ENCODE measurements around the gene NEK5. TPM values are rescaled to one million over a fixed set of nuclear protein-coding genes. Genes with fewer than 3 reads are reported as not detected.

The NEK5 gene
- total and polyA plus RNA-seq, 2 of the 8 experiments (the other 6 are each of a cell fraction or from before 2014, with no cell fraction given) = 0.12 to 0.35 TPM

- no peaks in the 10 kb centered on the region for H3K4me1 ChIP-seq (replicated peaks in 1 of 4; ENCODE audit: control insufficient read depth in 3 of 4, insufficient read depth in 4 of 4, low read length in 3 of 4)
- no peaks in the 10 kb centered on the region for H3K79me2 ChIP-seq (ENCODE audit: control insufficient read depth in 1 of 2, insufficient read depth in 2 of 2, low read length in 2 of 2)
- no peak overlapping the region for H3K56ac ChIP-seq (replicated peaks; ENCODE audit: insufficient read length, low read depth, low read length)
- no peak overlapping the region for H4K8ac ChIP-seq (ENCODE audit: extremely low read depth, insufficient read depth, low read length)
- no peak overlapping the region for H4K91ac ChIP-seq (replicated peaks; ENCODE audit: insufficient read length, low read length)
- H2AK5ac ChIP-seq (ENCODE audit: low read depth, low read length) = no peak overlapping the region
- no peak overlapping the region for H3K23ac ChIP-seq (ENCODE audit: insufficient read length)
- H4K5ac ChIP-seq (ENCODE audit: insufficient read length, low read depth, low read length) = no peak overlapping the region
- H3K27me3 ChIP-seq (replicated peaks in 1 of 4; ENCODE audit: control insufficient read depth in 3 of 4, extremely low read depth in 1 of 4, insufficient read depth in 3 of 4, low read length in 3 of 4) = no peaks in the 10 kb centered on the region
- H2BK5ac ChIP-seq (ENCODE audit: low read depth, low read length) = no peak overlapping the region
- H3K9ac ChIP-seq (replicated peaks in 1 of 4; ENCODE audit: extremely low read depth in 1 of 4, low read depth in 3 of 4, low read length in 3 of 4) = no peak overlapping the region
- no peaks in the 10 kb centered on the region; a peak in 1 of 8 replicates for H3K36me3 ChIP-seq (ENCODE audit: control insufficient read depth in 2 of 4, insufficient read depth in 4 of 4, low read length in 3 of 4)
- ChIA-PET POLR2A (ENCODE audit: partially characterized antibody) (interaction anchor here (0.6 kb wide), 1 partner anchor 1307 kb away, joined by 3 read pairs; no protein-coding TSS in a partner anchor), CTCF (ENCODE audit: partially characterized antibody) (interaction anchor here (0.9 to 1.3 kb wide), 3 partner anchors 13 to 35 kb away, joined by 3 read pairs; no protein-coding TSS in a partner anchor)
- H3K4me2 ChIP-seq (ENCODE audit: insufficient read depth in 1 of 2, low read depth in 2 of 2, low read length in 2 of 2) = no peak overlapping the region
- H3K4me3 ChIP-seq (ENCODE audit: extremely low read depth in 1 of 4, insufficient read depth in 2 of 4, low read depth in 3 of 4, low read length in 4 of 4) = no peak overlapping the region
- no peak overlapping the region for H2BK15ac ChIP-seq (ENCODE audit: low read length)
- no peaks in the 10 kb centered on the region for H3K79me1 ChIP-seq (ENCODE audit: low read depth, low read length)
- H3K27ac ChIP-seq (ENCODE audit: low read depth, low read length) = no peak overlapping the region
- H3K23me2 ChIP-seq (ENCODE audit: low read depth, low read length) = no peaks in the 10 kb centered on the region
- no peak overlapping the region for H3K4ac ChIP-seq (replicated peaks; ENCODE audit: insufficient read length, low read depth, low read length)
- no peaks in the 10 kb centered on the region for H4K20me1 ChIP-seq (replicated peaks in 1 of 2; ENCODE audit: control insufficient read depth in 1 of 2, insufficient read depth in 2 of 2, low read length in 2 of 2)
- FAIRE-seq (no peak), DNase-seq (ENCODE audit: low read depth in 1 of 2, low spot score in 2 of 2) (no peak)
- 74% methylated on average over 1 of the region's 1 CpG; no CpG with 5 or more reads in 1 of the 2 experiments for WGBS, 2 experiments (ENCODE audit: extremely low coverage in 1 of 2, insufficient coverage in 1 of 2, insufficient read length in 1 of 2, insufficient replicate concordance in 2 of 2, low coverage in 1 of 2, low lambda C conversion rate in 2 of 2, missing lambda C conversion rate in 1 of 2)
- no peak overlapping the region for H2AFZ ChIP-seq (ENCODE audit: low read length)
- no peak overlapping the region for H2BK20ac ChIP-seq (ENCODE audit: low read length)
- no peak overlapping the region for H3K18ac ChIP-seq (ENCODE audit: extremely low read depth, low read length)
- H2BK12ac ChIP-seq (ENCODE audit: low read depth, low read length) = no peak overlapping the region
- no peaks in the 10 kb centered on the region for H3K9me3 ChIP-seq (ENCODE audit: insufficient read depth in 2 of 2, low read depth in 1 of 2, low read length in 1 of 2)
- no peak overlapping the region for H2BK120ac ChIP-seq (replicated peaks; ENCODE audit: low read depth, low read length)
- no peak overlapping the region for H3K14ac ChIP-seq (ENCODE audit: insufficient read length)
- no peak for TF ChIP-seq BCL11A (IDR thresholded peaks at IDR 0.05; ENCODE audit: low read depth in 2 of 2, low read length in 2 of 2)
- TF ChIP-seq YY1 (IDR thresholded peaks at IDR 0.05; ENCODE audit: low read depth, low read length) = no peak
- TF ChIP-seq CTBP2 (IDR thresholded peaks at IDR 0.05; ENCODE audit: borderline replicate concordance, insufficient read depth, insufficient read length, low read length) = no peak
- no peak for TF ChIP-seq KDM5A (IDR thresholded peaks at IDR 0.05; ENCODE audit: low read length)
- no peak for TF ChIP-seq ASH2L (IDR thresholded peaks at IDR 0.05; ENCODE audit: low read length)
- no peak for TF ChIP-seq EZH2 (IDR thresholded peaks at IDR 0.05; ENCODE audit: low read depth, low read length, severe bottlenecking)
- no peak for TF ChIP-seq USF2 (IDR thresholded peaks at IDR 0.05; ENCODE audit: low read length)
- no peak for TF ChIP-seq KDM1A (IDR thresholded peaks at IDR 0.05; ENCODE audit: borderline replicate concordance, low read length)
- no peak for TF ChIP-seq SAP30 (IDR thresholded peaks at IDR 0.05; ENCODE audit: insufficient read depth, insufficient replicate concordance, low read length)
- TF ChIP-seq SIX5 (IDR thresholded peaks at IDR 0.05; ENCODE audit: low read depth, low read length) = no peak
- TF ChIP-seq CREB1 (IDR thresholded peaks at IDR 0.05) = no peak
- TF ChIP-seq TCF12 (IDR thresholded peaks at IDR 0.05; ENCODE audit: low read depth, low read length) = no peak
- TF ChIP-seq ZNF274 (IDR thresholded peaks at IDR 0.05; ENCODE audit: borderline replicate concordance, extremely low read depth, low read length) = no peak
- TF ChIP-seq EP300 (IDR thresholded peaks at IDR 0.05; ENCODE audit: borderline replicate concordance in 1 of 2, low read depth in 2 of 2, low read length in 2 of 2) = no peak
Measured at GRCh38 chr13:52036037-52036436, 92.8 kb downstream of the NEK5 start.

All from H1 (cell line).